ENCODE results near the gene TNPO2.

Gene TNPO2

GRCh38 chr19:12672744-12673143 is 51.0 kb downstream of the TNPO2 start:
- DNase-seq, result no peak

- no peak for DNase-seq
These were observed 53.4 kb downstream of the TNPO2 start for GRCh38 chr19:12670159-12670928.

GRCh38 chr19:12669270-12670158 is 54.2 kb downstream of the TNPO2 start:
- peak; percentile 76 for DNase-seq

- peak; percentile 45 for DNase-seq
These were observed 54.8 kb downstream of the TNPO2 start for GRCh38 chr19:12668932-12669269.

GRCh38 chr19:12668346-12668745 is 55.4 kb downstream of the TNPO2 start:
- DNase-seq, result no peak

- no peak for DNase-seq
These were observed 55.9 kb downstream of the TNPO2 start for GRCh38 chr19:12667731-12668302.

- peak; percentile 46 for DNase-seq
These were observed 57.3 kb downstream of the TNPO2 start, which contains the start of the genes MAN2B1 and WDR83 for GRCh38 chr19:12666265-12667048. Gene MAN2B1, minus strand, starts transcription at chr19:12666742. Its CDS starts 41 bp downstream, at chr19:12666701. Gene WDR83, plus strand, starts transcription at chr19:12666807. Its CDS starts 2,984 bp downstream, at chr19:12669791.

GRCh38 chr19:12665671-12666264 is 58.0 kb downstream of the TNPO2 start:
- DNase-seq, result no peak

- peak; percentile 82 for DNase-seq
These were observed 58.5 kb downstream of the TNPO2 start for GRCh38 chr19:12665281-12665573.

- DNase-seq, result no peak
These were observed 59.1 kb downstream of the TNPO2 start for GRCh38 chr19:12664406-12665280.

GRCh38 chr19:12660980-12661379 is 62.8 kb downstream of the TNPO2 start:
- DNase-seq, result no peak

GRCh38 chr19:12657966-12658365 is 65.8 kb downstream of the TNPO2 start:
- DNase-seq, result no peak

GRCh38 chr19:12656899-12657571 is 66.7 kb downstream of the TNPO2 start:
- no peak for DNase-seq

GRCh38 chr19:12655546-12655945 is 68.2 kb downstream of the TNPO2 start:
- DNase-seq, result no peak

GRCh38 chr19:12652219-12652618 is 71.5 kb downstream of the TNPO2 start:
- DNase-seq, result no peak

GRCh38 chr19:12649941-12650340 is 73.8 kb downstream of the TNPO2 start:
- DNase-seq, result no peak

Data from KG1 (cell line).